T-helper 1 cell treated with Interleukin-12 subunit alpha and Interleukin-12 subunit beta and Interleukin-4 antibody, amounts not matched to agents 30 μg/mL and 1 μg/mL, for 36 hours (primary cell): ENCODE measurements around the gene FHL2.

ENCODE experiments used
- H3K27ac Mint-ChIP-seq: one replicate; pipeline ENCODE4 v1.8.0; 2021; ENCODE audit warnings: mild to moderate bottlenecking, mixed read lengths
- H3K27me3 Mint-ChIP-seq: one replicate; pipeline ENCODE4 v1.8.0; 2021; ENCODE audit warnings: low read depth, mixed read lengths
- H3K36me3 Mint-ChIP-seq: one replicate; pipeline ENCODE4 v1.8.0; 2021; ENCODE audit warnings: low read depth, mixed read lengths
- H3K4me1 Mint-ChIP-seq: one replicate; pipeline ENCODE4 v1.8.0; 2021; ENCODE audit warnings: low read depth, mixed read lengths
- H3K4me3 Mint-ChIP-seq: one replicate; pipeline ENCODE4 v1.8.0; 2021; ENCODE audit warnings: mild to moderate bottlenecking, moderate library complexity, mixed read lengths
- H3K9me3 Mint-ChIP-seq: one replicate; pipeline ENCODE4 v1.8.0; 2021; ENCODE audit warnings: mixed read lengths

Gene FHL2

DNA sequence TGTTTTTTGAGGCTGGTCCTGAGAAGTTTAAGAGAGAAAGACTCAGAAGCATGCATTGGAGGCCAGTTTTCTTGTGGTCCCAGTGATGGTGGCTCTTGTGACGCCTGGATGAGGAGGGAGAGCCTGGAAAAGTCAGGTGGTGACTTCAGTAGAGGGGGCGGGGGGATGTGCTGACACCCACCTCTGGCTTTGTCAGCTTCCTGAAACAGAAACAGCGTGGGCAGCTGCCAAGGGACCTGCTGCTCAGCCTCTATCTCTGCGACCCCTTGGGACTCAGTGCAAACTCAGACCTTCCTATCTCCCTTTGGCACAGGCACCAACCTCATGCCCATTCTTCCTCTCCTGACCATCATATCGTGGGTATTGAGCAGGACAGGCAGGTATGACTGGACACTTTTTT, 75.7 kb downstream of the FHL2 start:
- no peak overlapping the region for H3K27ac Mint-ChIP-seq
- no peaks in the 10 kb centered on the region for H3K27me3 Mint-ChIP-seq
- no peak overlapping the region for H3K4me3 Mint-ChIP-seq
- H3K36me3 Mint-ChIP-seq: peaks cover 4% of the 10 kb centered on the region
- no peaks in the 10 kb centered on the region for H3K9me3 Mint-ChIP-seq
- peaks cover 18% of the 10 kb centered on the region for H3K4me1 Mint-ChIP-seq

DNA sequence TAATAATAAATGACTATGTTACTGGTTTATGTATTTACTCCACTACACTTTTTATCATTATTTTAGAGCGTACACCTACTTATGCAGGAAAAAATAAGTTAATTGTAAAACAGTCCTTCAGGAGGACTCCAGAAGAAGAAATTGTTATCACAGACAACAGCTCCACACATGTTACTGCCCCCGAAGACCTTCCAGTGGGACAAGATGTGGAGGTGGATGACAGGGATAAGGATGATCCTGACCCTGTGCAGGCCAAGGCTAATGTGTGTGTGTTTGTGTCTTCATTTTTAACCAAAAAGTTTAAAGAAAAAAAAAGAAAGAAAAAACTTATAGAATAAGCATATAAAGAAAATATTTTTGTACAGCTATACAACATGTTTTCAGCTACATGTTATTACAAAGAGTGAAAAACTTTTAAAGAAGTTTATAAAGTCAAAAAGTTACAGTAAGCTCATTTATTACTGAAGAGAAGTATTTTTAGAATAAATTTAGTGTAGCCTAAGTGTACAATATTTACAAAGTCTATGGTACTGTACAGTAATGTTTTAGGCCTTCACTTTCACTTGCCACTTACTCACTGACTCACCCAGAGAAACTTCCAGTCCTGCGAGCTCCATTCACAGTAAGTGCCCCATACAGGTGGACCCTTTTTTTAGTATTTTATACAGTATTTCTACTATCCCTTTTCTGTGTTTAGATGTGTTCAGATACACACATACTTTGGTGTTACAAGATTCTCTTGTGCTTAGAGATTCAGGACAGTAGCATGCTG, 76.8 kb downstream of the FHL2 start:
- Mint-ChIP-seq H3K9me3 (no peaks in the 10 kb centered on the region), H3K36me3 (peaks cover 4% of the 10 kb centered on the region), H3K27ac (no peak overlapping the region), H3K4me1 (peaks cover 16% of the 10 kb centered on the region), H3K27me3 (no peaks in the 10 kb centered on the region), H3K4me3 (no peak overlapping the region)

DNA sequence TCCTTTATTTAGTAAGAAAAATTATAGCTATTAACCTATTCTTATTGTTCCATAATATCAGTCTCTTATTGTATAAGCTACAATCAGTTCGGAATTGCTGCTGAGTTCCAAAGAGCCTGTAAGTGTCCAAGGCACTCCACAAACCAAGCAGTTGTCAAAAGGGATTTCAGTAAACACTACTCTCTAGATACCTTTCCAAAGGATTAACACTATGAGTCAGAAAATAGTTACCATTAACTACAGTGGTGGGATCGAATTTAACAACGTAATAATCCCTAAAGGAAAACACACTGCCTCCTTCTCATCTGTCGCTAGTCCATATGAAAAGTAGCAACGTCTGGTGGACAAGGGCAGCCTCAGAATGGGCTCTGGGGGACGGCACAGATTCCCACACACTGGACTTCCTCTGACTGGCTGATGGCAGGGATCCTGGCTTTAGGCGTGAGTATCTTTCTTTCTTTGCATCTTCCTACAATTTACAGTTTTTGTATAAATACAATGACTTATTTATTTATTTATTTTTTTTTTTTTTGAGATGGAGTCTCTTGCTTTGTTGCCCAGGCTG, 78.1 kb downstream of the FHL2 start:
- H3K9me3 Mint-ChIP-seq: no peaks in the 10 kb centered on the region
- H3K36me3 Mint-ChIP-seq: peaks cover 4% of the 10 kb centered on the region
- H3K27ac Mint-ChIP-seq: no peak overlapping the region
- H3K27me3 Mint-ChIP-seq: no peaks in the 10 kb centered on the region
- peaks cover 15% of the 10 kb centered on the region for H3K4me1 Mint-ChIP-seq
- H3K4me3 Mint-ChIP-seq: no peak overlapping the region

DNA sequence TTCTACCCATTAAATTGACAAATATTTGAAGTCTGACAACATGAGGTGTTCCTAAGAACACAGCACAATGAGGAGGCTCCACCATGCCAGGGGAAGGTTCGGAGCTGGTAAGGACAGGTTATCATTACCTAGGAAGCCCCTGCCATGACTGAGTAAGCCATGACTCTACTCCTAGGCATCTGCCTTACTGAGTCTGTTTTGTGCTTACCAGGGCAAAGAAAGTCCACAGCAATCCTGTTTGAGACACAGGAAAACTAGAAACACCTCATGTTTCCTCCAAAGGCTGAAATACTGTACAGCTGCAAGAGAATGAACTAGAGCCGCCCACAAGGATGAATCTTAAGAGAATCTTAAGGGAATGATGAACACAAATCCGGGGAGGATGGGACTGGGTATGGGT, 80.9 kb downstream of the FHL2 start:
- Mint-ChIP-seq H3K4me3 (no peak overlapping the region), H3K9me3 (no peaks in the 10 kb centered on the region), H3K27ac (no peak overlapping the region), H3K4me1 (peaks cover 11% of the 10 kb centered on the region), H3K36me3 (no peaks in the 10 kb centered on the region), H3K27me3 (no peaks in the 10 kb centered on the region)

DNA sequence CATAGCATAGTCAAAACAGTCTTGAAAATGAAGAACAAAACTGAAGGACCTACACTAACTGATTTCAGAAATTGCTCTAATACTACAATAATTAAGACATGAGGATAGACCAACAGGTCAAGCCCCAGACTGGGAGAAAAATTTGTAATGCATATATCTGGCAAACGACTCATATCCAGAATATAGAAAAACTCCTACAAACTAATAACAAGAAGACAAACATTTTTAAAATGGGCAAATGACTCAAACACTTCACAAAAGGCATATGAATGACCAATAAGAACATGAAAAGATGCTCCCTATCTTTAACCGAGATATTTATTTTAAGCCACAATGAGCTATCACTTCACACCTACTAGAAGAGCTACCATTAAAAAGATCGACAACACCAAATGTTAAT, 83.5 kb downstream of the FHL2 start:
- Mint-ChIP-seq H3K27me3 (no peaks in the 10 kb centered on the region), H3K4me1 (peaks cover 6% of the 10 kb centered on the region), H3K9me3 (no peaks in the 10 kb centered on the region), H3K4me3 (no peak overlapping the region), H3K36me3 (no peaks in the 10 kb centered on the region), H3K27ac (no peak overlapping the region)

DNA sequence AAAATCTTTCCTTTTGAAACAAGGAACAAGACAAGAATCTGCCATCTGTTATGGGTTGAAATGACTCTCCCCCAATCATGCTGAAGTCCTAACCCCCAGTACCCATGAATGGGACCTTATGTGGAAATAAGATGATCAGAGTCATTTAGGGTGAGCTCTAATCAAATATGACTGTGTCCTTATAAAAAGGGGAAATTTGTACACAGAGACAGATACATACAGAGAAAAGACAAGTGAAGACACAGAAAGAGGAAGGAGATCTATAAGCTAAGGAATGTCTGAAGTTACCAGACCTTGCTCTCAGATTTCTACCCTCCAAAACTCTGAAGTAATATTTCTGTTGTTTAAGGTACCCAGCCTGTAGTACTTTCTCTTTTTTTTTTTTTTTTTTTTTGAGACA, 85.0 kb downstream of the FHL2 start:
- H3K36me3 Mint-ChIP-seq: no peaks in the 10 kb centered on the region
- H3K4me3 Mint-ChIP-seq: no peak overlapping the region
- H3K27ac Mint-ChIP-seq: no peak overlapping the region
- H3K27me3 Mint-ChIP-seq: no peaks in the 10 kb centered on the region
- H3K4me1 Mint-ChIP-seq: peaks cover 5% of the 10 kb centered on the region
- no peaks in the 10 kb centered on the region for H3K9me3 Mint-ChIP-seq
